H1 (cell line): Measurements from ENCODE around the gene G3BP1. TPM values are rescaled to one million over a fixed set of nuclear protein-coding genes. Genes with fewer than 3 reads are reported as not detected.

Source experiments
- CTCF ChIA-PET: fragments of 300-600 bp; sonication (Branson Sonifier 250); formaldehyde crosslinking; loops from one replicate; lab custom pipeline; 2021; ENCODE audit not compliant: partially characterized antibody; lab: Charles Lee
- POLR2A ChIA-PET: fragments of 300-600 bp; sonication (Branson Sonifier 250); formaldehyde crosslinking; loops from one replicate; lab custom pipeline; 2021; ENCODE audit warnings: inconsistent platforms; ENCODE audit not compliant: partially characterized antibody; lab: Charles Lee
- DNase-seq, 2 experiments: peaks; one replicate each; pipeline versions ENCODE4 v3.0.0 to v3.0.0-alpha.2; 2010 to 2022; ENCODE audit warnings: low spot score in 2 of 2, low read depth in 1 of 2, mixed read lengths in 1 of 2
- FAIRE-seq: peaks from 2 replicates; lab custom pipeline; 2011; peaks lifted over from hg19 to GRCh38; lab: Jason Lieb, UNC
- H2AFZ ChIP-seq: 2 replicates; pipeline ENCODE4 v1.8.1; 2012; ENCODE audit warnings: low read length, inconsistent platforms
- H2AK5ac ChIP-seq: 2 replicates; pipeline ENCODE4 v1.6.1; 2013; ENCODE audit warnings: low read depth, low read length
- H2BK120ac ChIP-seq: replicated peaks from 2 replicates; pipeline ENCODE3; 2013; ENCODE audit warnings: low read depth, low read length, inconsistent platforms
- H2BK12ac ChIP-seq: 2 replicates; pipeline ENCODE4 v1.6.1; 2013; ENCODE audit warnings: low read depth, low read length
- H2BK15ac ChIP-seq: 2 replicates; pipeline ENCODE4 v1.6.1; 2013; ENCODE audit warnings: low read length
- H2BK20ac ChIP-seq: 2 replicates; pipeline ENCODE4 v1.6.1; 2013; ENCODE audit warnings: low read length
- H2BK5ac ChIP-seq: 2 replicates; pipeline ENCODE4 v1.6.1; 2013; ENCODE audit warnings: low read depth, low read length
- H3K14ac ChIP-seq: 2 replicates; pipeline ENCODE4 v1.6.1; 2013; ENCODE audit warnings: inconsistent platforms; ENCODE audit not compliant: insufficient read length
- H3K18ac ChIP-seq: 2 replicates; pipeline ENCODE4 v1.6.1; 2013; ENCODE audit warnings: low read length; ENCODE audit errors: extremely low read depth
- H3K23ac ChIP-seq: 2 replicates; pipeline ENCODE4 v1.6.1; 2013; ENCODE audit warnings: inconsistent platforms; ENCODE audit not compliant: insufficient read length
- H3K23me2 ChIP-seq: 2 replicates; pipeline ENCODE4 v1.6.1; 2013; ENCODE audit warnings: low read depth, low read length
- H3K27ac ChIP-seq: 2 replicates; pipeline ENCODE4 v1.6.1; 2011; ENCODE audit warnings: low read depth, low read length, inconsistent platforms
- H3K27me3 ChIP-seq, 4 experiments: replicated peaks in 1 of 4; 1 replicate in 1 of 4; 2 replicates in 3 of 4; pipeline versions ENCODE4 v1.6.1 to v1.8.1; 2011 to 2013; ENCODE audit warnings: low read length in 3 of 4, mild to moderate bottlenecking in 3 of 4, inconsistent platforms in 2 of 4, mixed read lengths in 2 of 4, moderate library complexity in 1 of 4; ENCODE audit not compliant: control insufficient read depth in 3 of 4, insufficient read depth in 3 of 4; ENCODE audit errors: extremely low read depth in 1 of 4
- H3K36me3 ChIP-seq, 4 experiments: 2 replicates each; pipeline versions ENCODE4 v1.6.1 to v1.8.1; 2011 to 2013; ENCODE audit warnings: mild to moderate bottlenecking in 4 of 4, low read length in 3 of 4, moderate library complexity in 2 of 4, control low read depth in 1 of 4, inconsistent platforms in 1 of 4; ENCODE audit not compliant: insufficient read depth in 4 of 4, control insufficient read depth in 2 of 4
- H3K4ac ChIP-seq: replicated peaks from 2 replicates; pipeline ENCODE3; 2013; ENCODE audit warnings: low read length, low read depth, mixed read lengths, inconsistent platforms; ENCODE audit not compliant: insufficient read length
- H3K4me1 ChIP-seq, 4 experiments: replicated peaks in 1 of 4; 1 replicate in 1 of 4; 2 replicates in 3 of 4; pipeline versions ENCODE4 v1.6.1 to v1.8.1; 2011 to 2013; ENCODE audit warnings: low read length in 3 of 4, inconsistent platforms in 2 of 4, mixed read lengths in 1 of 4; ENCODE audit not compliant: insufficient read depth in 4 of 4, control insufficient read depth in 3 of 4
- H3K4me2 ChIP-seq, 2 experiments: 2 replicates each; pipeline versions ENCODE4 v1.6.1 to v1.8.1; 2011 to 2013; ENCODE audit warnings: low read depth in 2 of 2, low read length in 2 of 2, control low read depth in 1 of 2, inconsistent platforms in 1 of 2, mild to moderate bottlenecking in 1 of 2; ENCODE audit not compliant: insufficient read depth in 1 of 2
- H3K4me3 ChIP-seq, 4 experiments: fragments of 200-600, 300-600 bp in 1 of 4; sonication (generic), shearing (Covaris generic), sonication (Bioruptor Twin) in 1 of 4; 2 replicates each; pipeline versions ENCODE4 v1.5.1 to v1.8.1; 2011 to 2016; ENCODE audit warnings: low read length in 4 of 4, low read depth in 3 of 4, control low read depth in 2 of 4, inconsistent platforms in 2 of 4, mild to moderate bottlenecking in 2 of 4, mixed read lengths in 1 of 4, moderate library complexity in 1 of 4; ENCODE audit not compliant: insufficient read depth in 2 of 4; ENCODE audit errors: extremely low read depth in 1 of 4
- H3K56ac ChIP-seq: replicated peaks from 2 replicates; pipeline ENCODE3; 2013; ENCODE audit warnings: low read depth, mild to moderate bottlenecking, mixed read lengths, low read length, inconsistent platforms; ENCODE audit not compliant: insufficient read length
- H3K79me1 ChIP-seq: 2 replicates; pipeline ENCODE4 v1.6.1; 2013; ENCODE audit warnings: low read depth, low read length, control low read depth
- H3K79me2 ChIP-seq, 2 experiments: 2 replicates each; pipeline versions ENCODE4 v1.6.1 to v1.8.1; 2012 to 2013; ENCODE audit warnings: low read length in 2 of 2, mild to moderate bottlenecking in 2 of 2, inconsistent platforms in 1 of 2; ENCODE audit not compliant: insufficient read depth in 2 of 2, control insufficient read depth in 1 of 2
- H3K9ac ChIP-seq, 4 experiments: replicated peaks in 1 of 4; 1 replicate in 1 of 4; 2 replicates in 3 of 4; pipeline versions ENCODE4 v1.6.1 to v1.8.1; 2011 to 2013; ENCODE audit warnings: low read depth in 3 of 4, low read length in 3 of 4, control low read depth in 2 of 4, mild to moderate bottlenecking in 2 of 4, moderate library complexity in 2 of 4, inconsistent platforms in 1 of 4; ENCODE audit errors: extremely low read depth in 1 of 4
- H3K9me3 ChIP-seq, 2 experiments: 2 replicates each; pipeline versions ENCODE4 v1.6.1 to v1.8.1; 2012 to 2013; ENCODE audit warnings: mild to moderate bottlenecking in 2 of 2, moderate library complexity in 2 of 2, control low read depth in 1 of 2, inconsistent platforms in 1 of 2, low read depth in 1 of 2, low read length in 1 of 2, mixed read lengths in 1 of 2; ENCODE audit not compliant: insufficient read depth in 2 of 2
- H4K20me1 ChIP-seq, 2 experiments: replicated peaks in 1 of 2; 2 replicates each; pipeline versions ENCODE3 to v1.8.1; 2011 to 2013; ENCODE audit warnings: inconsistent platforms in 2 of 2, low read length in 2 of 2, mild to moderate bottlenecking in 1 of 2; ENCODE audit not compliant: insufficient read depth in 2 of 2, control insufficient read depth in 1 of 2
- H4K5ac ChIP-seq: 2 replicates; pipeline ENCODE4 v1.6.1; 2013; ENCODE audit warnings: low read length, low read depth, mixed read lengths, inconsistent platforms; ENCODE audit not compliant: insufficient read length
- H4K8ac ChIP-seq: 2 replicates; pipeline ENCODE4 v1.8.0; 2013; ENCODE audit warnings: mild to moderate bottlenecking, moderate library complexity, low read length, inconsistent platforms; ENCODE audit not compliant: insufficient read depth; ENCODE audit errors: extremely low read depth
- H4K91ac ChIP-seq: replicated peaks from 2 replicates; pipeline ENCODE3; 2013; ENCODE audit warnings: low read length, mixed read lengths, inconsistent platforms; ENCODE audit not compliant: insufficient read length
- CBX5 ChIP-seq: fragments of 300-800, 300-1000 bp; sonication (generic); IDR thresholded peaks from 2 replicates; pipeline ENCODE4 v1.7.1; 2016; ENCODE audit warnings: antibody characterized with exemption, low read length, low read depth
- GABPA ChIP-seq: IDR thresholded peaks from 2 replicates; pipeline ENCODE4 v1.6.1; 2011; ENCODE audit warnings: mild to moderate bottlenecking, low read length, moderate library complexity, borderline replicate concordance; ENCODE audit not compliant: insufficient read depth
- KDM5A ChIP-seq: fragments of 200-600 bp; IDR thresholded peaks from 2 replicates; pipeline ENCODE4 v1.7.1; 2012; ENCODE audit warnings: mild to moderate bottlenecking, low read length, inconsistent platforms, mixed read lengths
- NRF1 ChIP-seq: IDR thresholded peaks from 2 replicates; pipeline ENCODE4 v1.6.1; 2011; ENCODE audit warnings: mild to moderate bottlenecking, low read depth, low read length, improper control_type of control experiment
- POU5F1 ChIP-seq: IDR thresholded peaks from 2 replicates; pipeline ENCODE4 v1.6.1; 2011; ENCODE audit warnings: low read depth, mild to moderate bottlenecking, low read length, moderate library complexity
- SRF ChIP-seq: IDR thresholded peaks from 2 replicates; pipeline ENCODE4 v1.6.1; 2011; ENCODE audit warnings: mild to moderate bottlenecking, low read depth, low read length, moderate library complexity
- TAF7 ChIP-seq: optimal IDR thresholded peaks from 2 replicates; pipeline ENCODE3; 2011; ENCODE audit warnings: low read depth, mild to moderate bottlenecking, inconsistent platforms, low read length, moderate library complexity, borderline replicate concordance
- TCF12 ChIP-seq: IDR thresholded peaks from 2 replicates; pipeline ENCODE4 v1.6.1; 2011; ENCODE audit warnings: low read depth, mild to moderate bottlenecking, low read length
- YY1 ChIP-seq: IDR thresholded peaks from 2 replicates; pipeline ENCODE4 v1.6.1; 2011; ENCODE audit warnings: low read depth, mild to moderate bottlenecking, low read length
- WGBS, 2 experiments: shearing (Covaris generic) in 1 of 2; methylation state at CpG; one replicate each; pipeline versions ENCODE4 v1.1.6 to v1.1.7; 2013 to 2015; ENCODE audit warnings: low lambda C conversion rate in 2 of 2, mixed read lengths in 2 of 2, inconsistent platforms in 1 of 2, low coverage in 1 of 2, missing lambda C conversion rate in 1 of 2; ENCODE audit not compliant: insufficient replicate concordance in 2 of 2, insufficient coverage in 1 of 2, insufficient read length in 1 of 2; ENCODE audit errors: extremely low coverage in 1 of 2, missing lambda C conversion rate in 1 of 2; 5-methylcytosine and 5-hydroxymethylcytosine counted together
- polyA plus RNA-seq, 7 experiments: library from polyadenylated mRNA; depleted of rRNA in 3 of 7; stranded (reverse) in 5 of 7; unstranded in 2 of 7; fragments of >200 nt in 5 of 7; fragments of 200-250 nt in 2 of 7; gene quantifications; 1 replicate in 5 of 7; 2 replicates in 1 of 7; 4 replicates in 1 of 7; pipeline versions ENCODE4 v1.2.1 to v1.2.3, GENCODE V29; 2011 to 2013; ENCODE audit warnings: missing spikeins in 2 of 7, mixed read lengths in 2 of 7
- total RNA-seq: library from RNA; stranded (reverse); fragmentation: NEBNext Ultra II Directional; extraction: Animal tissue kit (Norgen Biotek cat#: 25700); gene quantifications from 2 replicates; pipeline ENCODE4 v1.2.1, GENCODE V29; 2021
- TF ChIP-seq, protein P1 (sequence below), 3 experiments: IDR thresholded peaks; 1 replicate in 2 of 3; 2 replicates in 1 of 3; pipeline versions ENCODE4 v1.5.1 to v1.6.1; 2011; ENCODE audit warnings: low read length in 3 of 3, mild to moderate bottlenecking in 3 of 3, inconsistent platforms in 2 of 3, low read depth in 1 of 3, moderate library complexity in 1 of 3; ENCODE audit not compliant: insufficient read depth in 1 of 3; ENCODE audit errors: control extremely low read depth in 1 of 3
- TF ChIP-seq, protein P2 (sequence below): IDR thresholded peaks from 2 replicates; pipeline ENCODE4 v1.6.1; 2011; ENCODE audit warnings: low read length, improper control_type of control experiment

Gene G3BP1
- total and polyA plus RNA-seq, 2 of the 8 experiments (the other 6 are each of a cell fraction or from before 2014, with no cell fraction given) = 71.2 to 516 TPM

DNA sequence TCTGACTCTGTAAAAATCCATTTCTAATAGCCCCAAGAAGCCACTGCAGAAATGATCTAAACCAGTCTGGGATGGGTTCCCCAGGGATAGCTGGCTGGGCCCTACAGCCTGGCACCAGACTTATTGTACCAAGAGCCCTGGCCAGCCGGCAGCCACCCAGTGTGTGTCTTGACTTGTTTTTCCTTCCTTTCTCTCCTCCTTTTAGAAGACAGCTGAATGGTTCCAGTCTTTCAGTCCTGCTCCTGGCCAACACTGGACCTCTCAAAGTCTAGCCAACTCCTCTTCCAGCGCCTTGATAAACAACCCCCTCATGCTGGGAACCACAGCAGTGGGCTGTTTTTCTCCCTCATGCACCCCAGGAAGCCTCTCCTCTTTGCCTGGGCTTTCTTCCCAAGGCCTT, 47.4 kb upstream of the G3BP1 start:
- no peaks in the 10 kb centered on the region for H3K27me3 ChIP-seq
- H3K4me2 ChIP-seq = no peak overlapping the region
- H4K20me1 ChIP-seq = no peaks in the 10 kb centered on the region
- no peak overlapping the region for H2AFZ ChIP-seq
- no peak overlapping the region for H3K14ac ChIP-seq
- no peak overlapping the region for H3K23ac ChIP-seq
- no peak overlapping the region for H4K91ac ChIP-seq
- no peak overlapping the region for H3K4ac ChIP-seq
- H2BK12ac ChIP-seq = no peak overlapping the region
- peaks cover 0 to 2% (median 0%) of the 10 kb centered on the region in 4 experiments; a peak in 1 of 8 replicates for H3K36me3 ChIP-seq
- H4K8ac ChIP-seq = no peak overlapping the region
- 95% methylated on average over 2 of the region's 2 CpGs; no CpG with 5 or more reads in 1 of the 2 experiments for WGBS, 2 experiments
- peaks cover 0 to 10% (median 6%) of the 10 kb centered on the region in 4 experiments; a peak in 4 of 7 replicates for H3K4me1 ChIP-seq
- H2AK5ac ChIP-seq = no peak overlapping the region
- H3K23me2 ChIP-seq = no peaks in the 10 kb centered on the region
- DNase-seq = no peak
- no peak overlapping the region for H3K9ac ChIP-seq
- H3K79me1 ChIP-seq = no peaks in the 10 kb centered on the region
- H2BK15ac ChIP-seq = no peak overlapping the region
- H3K9me3 ChIP-seq = peaks cover 2 to 3% of the 10 kb centered on the region in 2 experiments; a peak in 2 of 4 replicates
- FAIRE-seq = no peak
- no peak overlapping the region for H4K5ac ChIP-seq
- H3K56ac ChIP-seq = no peak overlapping the region
- POLR2A ChIA-PET = no interaction called here
- H2BK20ac ChIP-seq = no peak overlapping the region
- H3K4me3 ChIP-seq = no peak overlapping the region
- H3K79me2 ChIP-seq = no peaks in the 10 kb centered on the region
- CTCF ChIA-PET = interaction anchor here (1.8 to 11.6 kb wide), 3 partner anchors 14 to 66 kb away, joined by 4 to 198 read pairs (median 6); no protein-coding TSS in a partner anchor
- H2BK120ac ChIP-seq = no peak overlapping the region
- H2BK5ac ChIP-seq = no peak overlapping the region
- H3K18ac ChIP-seq = no peak overlapping the region
- no peak overlapping the region for H3K27ac ChIP-seq
- TF ChIP-seq TCF12 (no peak), KDM5A (no peak), POU5F1 (no peak), CBX5 (no peak), SRF (no peak), GABPA (no peak), NRF1 (no peak), TAF7 (no peak), YY1 (no peak)
- TF ChIP-seq, protein P1, sequence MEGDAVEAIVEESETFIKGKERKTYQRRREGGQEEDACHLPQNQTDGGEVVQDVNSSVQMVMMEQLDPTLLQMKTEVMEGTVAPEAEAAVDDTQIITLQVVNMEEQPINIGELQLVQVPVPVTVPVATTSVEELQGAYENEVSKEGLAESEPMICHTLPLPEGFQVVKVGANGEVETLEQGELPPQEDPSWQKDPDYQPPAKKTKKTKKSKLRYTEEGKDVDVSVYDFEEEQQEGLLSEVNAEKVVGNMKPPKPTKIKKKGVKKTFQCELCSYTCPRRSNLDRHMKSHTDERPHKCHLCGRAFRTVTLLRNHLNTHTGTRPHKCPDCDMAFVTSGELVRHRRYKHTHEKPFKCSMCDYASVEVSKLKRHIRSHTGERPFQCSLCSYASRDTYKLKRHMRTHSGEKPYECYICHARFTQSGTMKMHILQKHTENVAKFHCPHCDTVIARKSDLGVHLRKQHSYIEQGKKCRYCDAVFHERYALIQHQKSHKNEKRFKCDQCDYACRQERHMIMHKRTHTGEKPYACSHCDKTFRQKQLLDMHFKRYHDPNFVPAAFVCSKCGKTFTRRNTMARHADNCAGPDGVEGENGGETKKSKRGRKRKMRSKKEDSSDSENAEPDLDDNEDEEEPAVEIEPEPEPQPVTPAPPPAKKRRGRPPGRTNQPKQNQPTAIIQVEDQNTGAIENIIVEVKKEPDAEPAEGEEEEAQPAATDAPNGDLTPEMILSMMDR (IDR thresholded peaks at IDR 0.05; ENCODE audit: control extremely low read depth in 1 of 3, insufficient read depth in 1 of 3, low read depth in 1 of 3, low read length in 3 of 3) = no peak
- TF ChIP-seq, protein P2, sequence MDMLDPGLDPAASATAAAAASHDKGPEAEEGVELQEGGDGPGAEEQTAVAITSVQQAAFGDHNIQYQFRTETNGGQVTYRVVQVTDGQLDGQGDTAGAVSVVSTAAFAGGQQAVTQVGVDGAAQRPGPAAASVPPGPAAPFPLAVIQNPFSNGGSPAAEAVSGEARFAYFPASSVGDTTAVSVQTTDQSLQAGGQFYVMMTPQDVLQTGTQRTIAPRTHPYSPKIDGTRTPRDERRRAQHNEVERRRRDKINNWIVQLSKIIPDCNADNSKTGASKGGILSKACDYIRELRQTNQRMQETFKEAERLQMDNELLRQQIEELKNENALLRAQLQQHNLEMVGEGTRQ = no peak
